Central memory CD8-positive, alpha-beta T cell (primary cell): ENCODE data around the gene SPIN2B.
"Not testable (repeated sequence)": the region's sequence is repeated elsewhere in the genome, so short reads cannot be mapped to it uniquely, and the experiment has no call there.

Source experiments
- ATAC-seq: fragments of 150-1000 bp; cut with Tn5 transposase; replicated peaks from 2 replicates; pipeline ENCODE4 v1.10.0; 2022; ENCODE audit warnings: mild to moderate bottlenecking, moderate FRiP score, moderate number of reproducible peaks; ENCODE audit not compliant: poor library complexity, severe bottlenecking; ENCODE audit errors: extremely low read depth
- DNase-seq, 2 donors: peaks; one replicate each; pipeline ENCODE4 v3.0.0; 2021; ENCODE audit warnings: low spot score in 2 of 2
- H3K27ac Mint-ChIP-seq: one replicate; pipeline ENCODE4 v1.8.0; 2022; ENCODE audit warnings: low read depth, mild to moderate bottlenecking, moderate library complexity, mixed read lengths
- H3K27me3 Mint-ChIP-seq: one replicate; pipeline ENCODE4 v1.8.0; 2022; ENCODE audit warnings: mixed read lengths
- H3K36me3 Mint-ChIP-seq: one replicate; pipeline ENCODE4 v1.8.0; 2022; ENCODE audit warnings: mild to moderate bottlenecking, moderate library complexity, mixed read lengths; ENCODE audit not compliant: insufficient read depth
- H3K4me1 Mint-ChIP-seq: one replicate; pipeline ENCODE4 v1.8.0; 2022; ENCODE audit warnings: mixed read lengths
- H3K4me3 Mint-ChIP-seq: one replicate; pipeline ENCODE4 v1.8.0; 2022; ENCODE audit warnings: mild to moderate bottlenecking, moderate library complexity, mixed read lengths
- H3K9me3 Mint-ChIP-seq: one replicate; pipeline ENCODE4 v1.8.0; 2022; ENCODE audit warnings: mixed read lengths

SPIN2B gene

DNA sequence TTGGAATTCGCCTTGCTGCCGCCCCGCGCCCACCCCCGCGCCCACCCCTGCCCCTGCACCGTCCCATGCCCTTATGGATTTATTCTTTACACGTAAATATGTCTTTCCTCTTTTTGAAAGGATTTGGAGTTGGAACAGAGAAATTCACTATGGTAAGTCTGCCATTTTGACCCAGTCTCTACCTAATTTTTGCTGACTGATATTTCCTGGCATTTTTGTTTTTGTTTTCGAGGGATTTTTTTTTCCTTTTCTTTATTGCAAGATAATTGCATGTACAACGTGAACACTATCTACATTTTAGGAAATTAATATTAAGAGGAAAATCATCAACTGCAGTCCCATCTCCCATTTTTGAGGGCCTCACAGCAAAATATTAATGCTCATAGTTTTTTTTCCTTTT is 468 bp upstream of the SPIN2B start:
- Mint-ChIP-seq H3K27ac (peak overlapping the region; percentile 93), H3K36me3 (peaks cover 3% of the 10 kb centered on the region), H3K27me3 (no peaks in the 10 kb centered on the region), H3K4me3 (peak overlapping the region; percentile 89), H3K9me3 (no peaks in the 10 kb centered on the region), H3K4me1 (peaks cover 16% of the 10 kb centered on the region)
- no peak for ATAC-seq
- DNase-seq, result no peak

DNA sequence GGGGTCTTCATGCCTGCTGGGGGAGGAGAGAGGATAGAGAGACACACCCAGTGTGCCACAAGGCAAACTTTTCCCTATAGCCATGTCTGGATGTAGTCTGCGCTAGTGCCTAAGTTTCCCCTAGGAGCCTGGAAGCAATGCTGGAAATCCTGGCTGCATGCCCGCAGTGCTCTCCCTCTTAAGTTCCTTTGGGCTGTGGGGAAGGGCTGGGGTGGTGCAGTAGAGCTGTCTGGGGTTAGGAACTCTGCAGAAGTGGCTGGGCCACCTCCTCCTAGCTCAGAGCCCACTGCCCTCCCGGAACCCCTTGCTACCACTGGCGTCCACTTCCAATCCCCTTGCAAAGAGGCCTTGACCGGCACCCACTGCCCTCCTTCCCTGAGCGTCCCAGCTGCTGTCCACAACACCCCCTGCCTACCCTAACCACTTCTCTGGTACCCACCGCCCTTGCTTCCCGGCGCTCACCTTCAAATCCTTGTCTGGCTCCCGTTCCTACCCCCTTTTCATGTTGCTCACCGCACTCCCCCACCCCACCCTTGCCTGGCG is 658 bp downstream of the SPIN2B start:
- not testable (repeated sequence) for H3K36me3 Mint-ChIP-seq, DNase-seq, ATAC-seq, H3K9me3 Mint-ChIP-seq, H3K27me3 Mint-ChIP-seq
- Mint-ChIP-seq H3K27ac (peak overlapping the region; percentile 93), H3K4me3 (peak overlapping the region; percentile 89), H3K4me1 (peaks cover 16% of the 10 kb centered on the region)

DNA sequence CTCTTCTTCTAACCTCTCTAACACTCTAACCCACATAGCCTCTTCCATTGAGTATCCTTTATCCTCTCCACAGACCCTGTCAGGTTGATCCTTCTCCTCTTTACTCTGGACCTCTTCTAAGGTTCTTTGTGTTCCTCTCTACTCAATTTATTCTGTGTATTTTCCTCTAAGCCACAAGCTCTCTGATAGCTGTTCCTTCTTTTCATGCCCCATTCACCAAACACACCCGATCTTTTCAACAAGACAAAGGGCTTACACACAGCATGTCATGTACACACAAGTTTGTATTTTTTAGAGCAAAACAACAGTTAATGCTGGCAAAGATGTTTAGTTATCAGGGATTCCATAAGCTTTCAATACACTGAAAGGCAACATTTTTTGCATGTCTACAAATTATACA is 1.9 kb downstream of the SPIN2B start:
- ATAC-seq (no peak), DNase-seq (no peak)
- Mint-ChIP-seq H3K36me3 (peaks cover 3% of the 10 kb centered on the region), H3K27me3 (no peaks in the 10 kb centered on the region), H3K4me1 (peaks cover 7% of the 10 kb centered on the region), H3K4me3 (no peak overlapping the region), H3K9me3 (no peaks in the 10 kb centered on the region), H3K27ac (peak overlapping the region; percentile 45)

DNA sequence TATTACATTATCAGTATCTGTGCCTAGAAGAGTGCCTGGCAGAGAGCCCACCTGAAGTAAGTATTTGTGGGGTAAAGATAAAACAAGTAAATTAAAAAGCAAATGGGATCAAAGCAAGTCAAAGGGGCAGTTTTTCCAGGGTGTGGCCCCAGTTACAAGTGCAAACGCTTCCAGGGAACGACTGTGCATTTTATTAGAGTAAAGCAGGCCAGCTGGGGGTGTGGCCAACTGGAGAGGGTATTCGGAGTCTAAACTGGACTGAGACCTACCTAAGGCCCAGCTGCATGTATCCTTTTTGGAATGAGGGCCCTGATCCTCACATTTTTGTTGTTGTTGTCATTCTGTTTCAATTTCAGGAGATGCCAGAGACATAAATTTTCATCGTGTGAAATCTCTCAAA is 3.8 kb downstream of the SPIN2B start:
- not testable (repeated sequence) for H3K4me3 Mint-ChIP-seq, H3K9me3 Mint-ChIP-seq, H3K27me3 Mint-ChIP-seq, ATAC-seq, DNase-seq, H3K4me1 Mint-ChIP-seq, H3K27ac Mint-ChIP-seq, H3K36me3 Mint-ChIP-seq

GRCh38 chrX:57104921-57105398 is 16.4 kb downstream of the SPIN2B start:
- H3K4me1 Mint-ChIP-seq, result no peaks in the 10 kb centered on the region
- H3K36me3 Mint-ChIP-seq, result peaks cover 5% of the 10 kb centered on the region
- no peak overlapping the region for H3K4me3 Mint-ChIP-seq
- ATAC-seq (no peak), DNase-seq (no peak)
- no peaks in the 10 kb centered on the region for H3K27me3 Mint-ChIP-seq
- no peak overlapping the region for H3K27ac Mint-ChIP-seq
- H3K9me3 Mint-ChIP-seq, result no peaks in the 10 kb centered on the region

- ATAC-seq (no peak), DNase-seq (no peak)
- no peaks in the 10 kb centered on the region for H3K9me3 Mint-ChIP-seq
- H3K27ac Mint-ChIP-seq, result no peak overlapping the region
- H3K36me3 Mint-ChIP-seq, result peaks cover 6% of the 10 kb centered on the region
- H3K27me3 Mint-ChIP-seq, result no peaks in the 10 kb centered on the region
- H3K4me1 Mint-ChIP-seq, result no peaks in the 10 kb centered on the region
- no peak overlapping the region for H3K4me3 Mint-ChIP-seq
Measured at GRCh38 chrX:57104406-57104805, 16.9 kb downstream of the SPIN2B start.

- DNase-seq (no peak), ATAC-seq (no peak)
- no peaks in the 10 kb centered on the region for H3K9me3 Mint-ChIP-seq
- H3K4me1 Mint-ChIP-seq, result no peaks in the 10 kb centered on the region
- H3K27me3 Mint-ChIP-seq, result no peaks in the 10 kb centered on the region
- H3K4me3 Mint-ChIP-seq, result no peak overlapping the region
- no peak overlapping the region for H3K27ac Mint-ChIP-seq
- H3K36me3 Mint-ChIP-seq, result peaks cover 7% of the 10 kb centered on the region
Measured at GRCh38 chrX:57103489-57103888, 17.9 kb downstream of the SPIN2B start.

GRCh38 chrX:57102918-57103317 is 18.4 kb downstream of the SPIN2B start:
- not testable (repeated sequence) for H3K27me3 Mint-ChIP-seq, DNase-seq, H3K4me3 Mint-ChIP-seq, H3K36me3 Mint-ChIP-seq, H3K4me1 Mint-ChIP-seq, ATAC-seq, H3K9me3 Mint-ChIP-seq, H3K27ac Mint-ChIP-seq

DNA sequence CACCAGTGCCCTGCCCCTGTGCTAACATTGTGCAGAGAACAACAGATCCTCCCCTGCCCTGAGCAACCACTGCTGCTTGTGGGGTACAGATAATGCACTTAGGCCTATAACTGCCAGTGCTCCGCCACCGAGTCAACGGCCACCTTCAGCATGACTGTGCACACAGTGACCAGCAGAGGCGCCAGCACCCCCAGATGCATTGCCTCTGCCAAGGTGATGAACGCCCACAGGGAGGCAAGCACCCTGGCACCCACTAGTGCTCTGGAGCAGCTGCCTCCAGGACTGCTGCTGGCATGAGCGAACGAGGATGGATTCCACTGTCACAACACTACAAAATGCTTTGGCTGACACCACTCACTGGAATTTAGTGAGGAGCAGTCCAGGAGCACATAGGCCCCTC is 38.2 kb downstream of the SPIN2B start:
- no peak for DNase-seq
- peaks cover 6% of the 10 kb centered on the region for H3K9me3 Mint-ChIP-seq
- H3K36me3 Mint-ChIP-seq, result peaks cover 1% of the 10 kb centered on the region
- H3K4me3 Mint-ChIP-seq, result no peak overlapping the region
- ATAC-seq, result no peak
- H3K27ac Mint-ChIP-seq, result no peak overlapping the region
- no peaks in the 10 kb centered on the region for H3K27me3 Mint-ChIP-seq
- no peaks in the 10 kb centered on the region for H3K4me1 Mint-ChIP-seq

DNA sequence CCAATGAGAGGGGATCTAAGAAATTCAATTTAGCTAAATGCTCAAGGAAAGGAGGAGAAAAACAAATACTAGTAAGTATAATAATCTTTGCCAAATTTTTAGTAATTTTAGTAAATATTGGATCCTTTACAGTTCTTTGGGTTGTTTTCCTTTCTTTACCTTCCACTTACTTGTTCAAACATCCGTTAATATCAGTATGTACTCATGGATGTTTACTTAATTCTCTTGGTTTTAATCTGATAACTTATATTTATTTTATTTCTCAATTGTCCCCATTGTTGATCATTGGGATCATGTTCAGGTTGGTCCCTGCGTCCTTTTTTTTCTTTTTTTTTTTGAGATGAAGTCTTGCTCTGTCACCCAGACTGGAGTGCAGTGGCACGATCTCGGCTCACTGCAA is 46.9 kb downstream of the SPIN2B start:
- no peak overlapping the region for H3K4me3 Mint-ChIP-seq
- no peaks in the 10 kb centered on the region for H3K36me3 Mint-ChIP-seq
- H3K9me3 Mint-ChIP-seq, result no peaks in the 10 kb centered on the region
- H3K4me1 Mint-ChIP-seq, result no peaks in the 10 kb centered on the region
- no peaks in the 10 kb centered on the region for H3K27me3 Mint-ChIP-seq
- H3K27ac Mint-ChIP-seq, result no peak overlapping the region
- ATAC-seq (no peak), DNase-seq (no peak)

DNA sequence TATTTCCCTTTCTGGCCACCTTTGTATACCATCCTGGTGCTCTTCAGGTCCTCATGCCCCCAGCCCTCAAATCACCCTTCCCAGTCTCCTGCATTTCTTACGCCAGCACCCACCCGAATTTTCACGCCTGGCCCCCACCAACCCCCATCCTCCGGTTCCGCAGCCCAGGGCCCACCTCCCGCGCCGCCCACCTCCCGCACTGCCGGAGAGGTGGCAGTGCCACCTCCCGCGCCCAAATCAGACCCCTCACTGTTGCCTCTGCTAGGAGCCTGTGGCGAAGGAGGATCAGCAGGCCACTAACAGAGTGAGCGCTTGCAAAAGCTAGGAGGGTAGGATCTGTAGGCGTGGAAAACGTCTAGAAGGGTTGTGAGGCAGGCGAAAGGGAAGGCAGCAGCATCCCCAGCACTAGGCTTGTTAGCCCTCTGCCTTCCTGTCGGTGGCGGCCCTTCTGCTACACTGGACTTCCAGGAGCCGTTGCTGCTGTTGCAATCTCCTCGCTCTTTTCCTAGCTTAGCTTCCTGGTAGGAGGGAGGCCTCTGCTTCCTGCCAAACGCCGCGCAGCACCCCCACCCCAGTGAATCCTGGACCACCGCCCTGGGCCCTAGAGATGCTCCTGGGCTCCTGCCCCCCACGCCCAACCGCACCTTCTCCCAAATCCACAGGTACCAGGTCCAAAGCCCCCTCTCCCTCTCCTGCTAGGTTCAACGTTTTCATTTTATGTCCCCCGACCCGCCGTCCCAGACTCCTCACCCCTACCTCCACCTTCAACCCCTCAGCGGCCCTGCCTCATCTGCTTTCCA is 51.0 kb downstream of the SPIN2B start:
- ATAC-seq, result no peak
- Mint-ChIP-seq H3K4me3 (no peak overlapping the region), H3K4me1 (no peaks in the 10 kb centered on the region), H3K27me3 (no peaks in the 10 kb centered on the region), H3K9me3 (no peaks in the 10 kb centered on the region), H3K36me3 (no peaks in the 10 kb centered on the region), H3K27ac (no peak overlapping the region)
- no peak for DNase-seq
